Natural killer cell (primary cell): ENCODE results near the gene IRAK1. TPM values are rescaled to one million over a fixed set of nuclear protein-coding genes. Genes with fewer than 3 reads are reported as not detected.

Source experiments
- ATAC-seq, 3 donors: fragments of 150-1000 bp in 2 of 3; fragments of 200-7000 bp in 1 of 3; cut with Tn5 transposase; 1 replicate in 1 of 3; 2 replicates in 2 of 3; pipeline ENCODE4 v1.10.0; 2021; ENCODE audit warnings: mild to moderate bottlenecking in 2 of 3, moderate library complexity in 2 of 3
- DNase-seq, 2 donors: peaks; one replicate each; pipeline versions ENCODE4 v3.0.0 to v3.0.0-alpha.2; 2013 to 2021; ENCODE audit warnings: mixed read lengths in 1 of 2
- H3K27ac ChIP-seq: one replicate; pipeline ENCODE4 v1.5.1; 2013; ENCODE audit warnings: mild to moderate bottlenecking, low read length
- H3K27me3 ChIP-seq: one replicate; pipeline ENCODE4 v1.6.1; 2013; ENCODE audit warnings: low read length; ENCODE audit not compliant: control insufficient read depth, insufficient read depth
- H3K36me3 ChIP-seq: one replicate; pipeline ENCODE4 v1.6.1; 2013; ENCODE audit warnings: low read length; ENCODE audit not compliant: control insufficient read depth, insufficient read depth
- H3K4me1 ChIP-seq: one replicate; pipeline ENCODE4 v1.6.1; 2013; ENCODE audit warnings: low read length; ENCODE audit not compliant: control insufficient read depth, insufficient read depth
- H3K4me3 ChIP-seq: one replicate; pipeline ENCODE4 v1.5.1; 2013; ENCODE audit warnings: low read length
- H3K9me3 ChIP-seq: one replicate; pipeline ENCODE4 v1.6.1; 2013; ENCODE audit warnings: low read length; ENCODE audit not compliant: control insufficient read depth, insufficient read depth
- H3K27ac Mint-ChIP-seq, 2 donors: one replicate each; pipeline ENCODE4 v1.8.0; 2022; ENCODE audit warnings: mild to moderate bottlenecking in 2 of 2, mixed read lengths in 2 of 2, moderate library complexity in 1 of 2
- H3K27me3 Mint-ChIP-seq, 2 donors: one replicate each; pipeline ENCODE4 v1.8.0; 2022; ENCODE audit warnings: low read depth in 2 of 2, mixed read lengths in 2 of 2
- H3K36me3 Mint-ChIP-seq: one replicate; pipeline ENCODE4 v1.8.0; 2022; ENCODE audit warnings: mixed read lengths
- H3K4me1 Mint-ChIP-seq, 2 donors: one replicate each; pipeline ENCODE4 v1.8.0; 2022; ENCODE audit warnings: mixed read lengths in 2 of 2
- H3K4me3 Mint-ChIP-seq: one replicate; pipeline ENCODE4 v1.8.0; 2022; ENCODE audit warnings: mild to moderate bottlenecking, moderate library complexity, mixed read lengths
- H3K9me3 Mint-ChIP-seq, 2 donors: one replicate each; pipeline ENCODE4 v1.8.0; 2022; ENCODE audit warnings: mixed read lengths in 2 of 2
- CTCF ChIP-seq: fragments of 200-600 bp; IDR thresholded peaks from one replicate; pipeline ENCODE4 v1.8.0; 2022; ENCODE audit warnings: antibody characterized with exemption
- WGBS: methylation state at CpG from one replicate; pipeline ENCODE4 v1.1.7; 2013; ENCODE audit warnings: missing lambda C conversion rate; ENCODE audit not compliant: insufficient coverage; 5-methylcytosine and 5-hydroxymethylcytosine counted together
- intact Hi-C: fragments of 100-400 bp; cut with micrococcal nuclease; formaldehyde crosslinking; loops from one replicate; pipeline ENCODE4 v1.14.2; 2022
- total RNA-seq, 4 donors: library from RNA; stranded (reverse); fragments of 120-200 nt in 1 of 4; gene quantifications; one replicate each; pipeline versions ENCODE4 v1.2.3 to v1.2.4, GENCODE V29; 2013 to 2022

The IRAK1 gene
- total RNA-seq, 3 donors from 2014 or later (not counting 1 experiment from before 2014, with no cell fraction given), result 87.5 to 114 (median 107) TPM

GRCh38 chrX:154051201-154051810, 31.6 kb upstream of the IRAK1 start:
- ATAC-seq (peak; percentile 73 to 90 (median 84)), DNase-seq (peak; percentile 47 to 81)
- Mint-ChIP-seq H3K27ac (peak overlapping the region; percentile 37 to 78), H3K36me3 (no peaks in the 10 kb centered on the region), H3K4me3 (no peak overlapping the region), H3K4me1 (peaks cover 28 to 47% of the 10 kb centered on the region in 2 donors), H3K27me3 (no peaks in the 10 kb centered on the region), H3K9me3 (no peaks in the 10 kb centered on the region)
- peaks cover 18% of the 10 kb centered on the region for H3K36me3 ChIP-seq
- WGBS, result no CpG with 5 or more reads among the region's 8 CpGs
- H3K9me3 ChIP-seq, result no peaks in the 10 kb centered on the region
- no peak overlapping the region for H3K4me3 ChIP-seq
- H3K4me1 ChIP-seq, result peaks cover 8% of the 10 kb centered on the region
- peak; percentile 56 for TF ChIP-seq CTCF
- intact Hi-C loops, result loop anchor here (1.0 kb wide), 1 partner anchor 38 kb away; no protein-coding TSS in a partner anchor
- no peak overlapping the region for H3K27ac ChIP-seq
- H3K27me3 ChIP-seq, result no peaks in the 10 kb centered on the region

GRCh38 chrX:154050113-154050495, 30.4 kb upstream of the IRAK1 start:
- H3K36me3 ChIP-seq, result peaks cover 21% of the 10 kb centered on the region
- no peaks in the 10 kb centered on the region for H3K36me3 Mint-ChIP-seq
- 92% methylated on average over 7 of the region's 7 CpGs for WGBS
- H3K4me3 Mint-ChIP-seq, result no peak overlapping the region
- no peak overlapping the region for H3K27ac ChIP-seq
- ATAC-seq, result no peak
- H3K4me1 ChIP-seq, result peaks cover 11% of the 10 kb centered on the region
- peaks cover 26 to 45% of the 10 kb centered on the region in 2 donors for H3K4me1 Mint-ChIP-seq
- H3K27me3 Mint-ChIP-seq, result no peaks in the 10 kb centered on the region
- peak overlapping the region in 1 of 2 donors; percentile 78 for H3K27ac Mint-ChIP-seq
- DNase-seq, result no peak
- TF ChIP-seq CTCF, result no peak
- no peaks in the 10 kb centered on the region for H3K9me3 Mint-ChIP-seq
- no peaks in the 10 kb centered on the region for H3K27me3 ChIP-seq
- no peak overlapping the region for H3K4me3 ChIP-seq
- H3K9me3 ChIP-seq, result no peaks in the 10 kb centered on the region
- intact Hi-C loops, result no loop called here

- Mint-ChIP-seq H3K9me3 (no peaks in the 10 kb centered on the region), H3K27me3 (no peaks in the 10 kb centered on the region), H3K4me1 (peaks cover 26 to 45% of the 10 kb centered on the region in 2 donors), H3K4me3 (no peak overlapping the region), H3K36me3 (no peaks in the 10 kb centered on the region), H3K27ac (peak overlapping the region in 1 of 2 donors; percentile 78)
- WGBS, result 93% methylated on average over 13 of the region's 13 CpGs
- ATAC-seq (no peak), DNase-seq (no peak)
- H3K27me3 ChIP-seq, result no peaks in the 10 kb centered on the region
- TF ChIP-seq CTCF, result no peak
- H3K4me3 ChIP-seq, result no peak overlapping the region
- no peaks in the 10 kb centered on the region for H3K9me3 ChIP-seq
- intact Hi-C loops, result no loop called here
- H3K27ac ChIP-seq, result no peak overlapping the region
- H3K4me1 ChIP-seq, result peaks cover 11% of the 10 kb centered on the region
- H3K36me3 ChIP-seq, result peaks cover 26% of the 10 kb centered on the region
Observed at GRCh38 chrX:154049209-154050112, 29.8 kb upstream of the IRAK1 start.
